CD4-positive, alpha-beta memory T cell (primary cell): ENCODE data around the gene PARD3B. TPM values are rescaled to one million over a fixed set of nuclear protein-coding genes. Genes with fewer than 3 reads are reported as not detected.

Source experiments
- CTCF ChIA-PET: fragments of 350-600 bp; sonication (Branson Sonifier 250); formaldehyde crosslinking; loops from one replicate; lab custom pipeline; 2021; ENCODE audit warnings: inconsistent platforms; ENCODE audit not compliant: partially characterized antibody; lab: Charles Lee
- POLR2A ChIA-PET: fragments of 350-600 bp; sonication (Branson Sonifier 250); formaldehyde crosslinking; loops from one replicate; lab custom pipeline; 2021; ENCODE audit not compliant: partially characterized antibody; lab: Charles Lee
- DNase-seq, 5 donors: peaks; one replicate each; pipeline versions ENCODE4 v3.0.0 to v3.0.0-alpha.2; 2020 to 2022; ENCODE audit warnings: mixed read lengths in 1 of 5
- H3K27ac ChIP-seq: one replicate; pipeline ENCODE4 v1.7.0; 2013; ENCODE audit warnings: low read depth, low read length
- H3K27me3 ChIP-seq: 2 replicates; pipeline ENCODE4 v1.7.0; 2013; ENCODE audit warnings: mild to moderate bottlenecking, low read length, moderate library complexity; ENCODE audit not compliant: insufficient read depth
- H3K36me3 ChIP-seq: 2 replicates; pipeline ENCODE4 v1.7.0; 2013; ENCODE audit warnings: mild to moderate bottlenecking, low read length, moderate library complexity; ENCODE audit not compliant: insufficient read depth
- H3K4me1 ChIP-seq: 2 replicates; pipeline ENCODE4 v1.7.0; 2013; ENCODE audit warnings: mild to moderate bottlenecking, low read length, moderate library complexity; ENCODE audit not compliant: insufficient read depth
- H3K4me3 ChIP-seq, 2 donors: one replicate each; pipeline ENCODE4 v1.7.0; 2013; ENCODE audit warnings: low read length in 2 of 2, mild to moderate bottlenecking in 1 of 2
- H3K9me3 ChIP-seq, 2 donors: one replicate each; pipeline ENCODE4 v1.7.0; 2013; ENCODE audit warnings: low read length in 2 of 2, control low read depth in 1 of 2; ENCODE audit not compliant: control insufficient read depth in 1 of 2
- H3K27ac Mint-ChIP-seq, 7 donors: one replicate each; pipeline ENCODE4 v1.8.0; 2020 to 2021; ENCODE audit warnings: mixed read lengths in 7 of 7, mild to moderate bottlenecking in 6 of 7, inconsistent platforms in 3 of 7, moderate library complexity in 3 of 7
- H3K27me3 Mint-ChIP-seq, 2 donors: one replicate each; pipeline ENCODE4 v1.8.0; 2020 to 2021; ENCODE audit warnings: mixed read lengths in 2 of 2
- H3K36me3 Mint-ChIP-seq, 2 donors: one replicate each; pipeline ENCODE4 v1.8.0; 2020 to 2021; ENCODE audit warnings: mixed read lengths in 2 of 2, inconsistent platforms in 1 of 2, mild to moderate bottlenecking in 1 of 2
- H3K4me1 Mint-ChIP-seq, 4 donors: one replicate each; pipeline ENCODE4 v1.8.0; 2020 to 2021; ENCODE audit warnings: mixed read lengths in 4 of 4, mild to moderate bottlenecking in 1 of 4
- H3K4me3 Mint-ChIP-seq, 8 donors: one replicate each; pipeline ENCODE4 v1.8.0; 2020 to 2021; ENCODE audit warnings: mixed read lengths in 8 of 8, mild to moderate bottlenecking in 7 of 8, moderate library complexity in 6 of 8, inconsistent platforms in 3 of 8
- H3K9me3 Mint-ChIP-seq, 8 donors: one replicate each; pipeline ENCODE4 v1.8.0; 2020 to 2021; ENCODE audit warnings: mixed read lengths in 8 of 8, mild to moderate bottlenecking in 5 of 8, inconsistent platforms in 3 of 8, moderate library complexity in 1 of 8
- intact Hi-C: fragments of 100-400 bp; cut with micrococcal nuclease; formaldehyde crosslinking; loops from one replicate; pipeline ENCODE4 v1.15.1; 2023
- polyA plus RNA-seq, 2 donors: library from polyadenylated mRNA; unstranded; fragments of 300-500 nt; fragmentation: Illumina TruSeq; gene quantifications; one replicate each; pipeline ENCODE4 v1.2.3, GENCODE V29; 2021
- total RNA-seq, 2 experiments: library from RNA; stranded (reverse); gene quantifications; one replicate each; pipeline ENCODE4 v1.2.3, GENCODE V29; 2021

PARD3B gene
- total and polyA plus RNA-seq, 4 experiments from 2014 or later = 0.44 to 1.3 (median 1.2) TPM; not detected in 1

GRCh38 chr2:205655779-205656456 is 1110.6 kb downstream of the PARD3B start:
- H3K4me1 Mint-ChIP-seq = peaks cover 4 to 11% (median 9%) of the 10 kb centered on the region in 4 donors
- H3K4me3 Mint-ChIP-seq = no peak overlapping the region
- peaks cover 6% of the 10 kb centered on the region for H3K4me1 ChIP-seq
- no peaks in the 10 kb centered on the region for H3K27me3 ChIP-seq
- H3K27me3 Mint-ChIP-seq = peaks cover 4 to 5% of the 10 kb centered on the region in 2 donors
- H3K27ac Mint-ChIP-seq = no peak overlapping the region
- ChIA-PET CTCF (interaction anchor here (1.4 kb wide), 1 partner anchor 18 kb away, joined by 4 read pairs; no protein-coding TSS in a partner anchor), POLR2A (no interaction called here)
- H3K36me3 Mint-ChIP-seq = no peaks in the 10 kb centered on the region
- H3K9me3 Mint-ChIP-seq = no peaks in the 10 kb centered on the region
- H3K9me3 ChIP-seq = no peaks in the 10 kb centered on the region
- no peak for DNase-seq
- no peak overlapping the region for H3K27ac ChIP-seq
- intact Hi-C loops = no loop called here
- H3K36me3 ChIP-seq = no peaks in the 10 kb centered on the region
- no peak overlapping the region for H3K4me3 ChIP-seq

GRCh38 chr2:205656461-205656860 is 1111.2 kb downstream of the PARD3B start:
- Histone ChIP-seq H3K27ac (no peak overlapping the region), H3K4me3 (no peak overlapping the region), H3K36me3 (no peaks in the 10 kb centered on the region), H3K4me1 (peaks cover 9% of the 10 kb centered on the region), H3K9me3 (no peaks in the 10 kb centered on the region), H3K27me3 (no peaks in the 10 kb centered on the region)
- H3K4me1 Mint-ChIP-seq = peaks cover 6 to 16% (median 13%) of the 10 kb centered on the region in 4 donors
- no peaks in the 10 kb centered on the region for H3K36me3 Mint-ChIP-seq
- POLR2A ChIA-PET = no interaction called here
- H3K27me3 Mint-ChIP-seq = peaks cover 4 to 5% of the 10 kb centered on the region in 2 donors
- H3K9me3 Mint-ChIP-seq = no peaks in the 10 kb centered on the region
- intact Hi-C loops = no loop called here
- no peak for DNase-seq
- CTCF ChIA-PET = interaction anchor here (1.4 kb wide), 1 partner anchor 18 kb away, joined by 4 read pairs; no protein-coding TSS in a partner anchor
- no peak overlapping the region for H3K4me3 Mint-ChIP-seq
- H3K27ac Mint-ChIP-seq = no peak overlapping the region

DNA sequence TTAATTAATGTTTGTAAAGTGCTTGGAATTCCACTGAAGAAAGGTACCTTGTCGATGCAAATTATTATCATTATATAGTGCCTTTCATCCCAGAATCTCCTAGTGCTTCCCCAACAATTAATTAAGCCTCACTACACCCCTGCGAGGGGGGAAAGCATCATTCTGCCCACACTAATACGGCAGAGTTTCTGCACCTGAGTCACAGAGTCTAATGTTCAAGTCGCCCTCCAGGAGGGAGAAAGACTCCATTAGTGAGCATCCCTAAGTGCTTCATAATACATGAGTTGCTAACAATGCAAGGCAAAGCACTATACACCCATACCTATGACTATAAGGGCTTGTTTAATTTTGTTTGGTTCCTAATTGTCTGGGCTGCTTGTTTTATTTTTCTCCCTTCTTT is 1111.7 kb downstream of the PARD3B start:
- Histone ChIP-seq H3K27me3 (no peaks in the 10 kb centered on the region), H3K4me3 (no peak overlapping the region), H3K36me3 (no peaks in the 10 kb centered on the region), H3K9me3 (no peaks in the 10 kb centered on the region), H3K27ac (no peak overlapping the region), H3K4me1 (peaks cover 9% of the 10 kb centered on the region)
- Mint-ChIP-seq H3K4me3 (no peak overlapping the region), H3K36me3 (no peaks in the 10 kb centered on the region), H3K27ac (no peak overlapping the region), H3K27me3 (peaks cover 4 to 5% of the 10 kb centered on the region in 2 donors), H3K9me3 (no peaks in the 10 kb centered on the region), H3K4me1 (peaks cover 6 to 18% (median 14%) of the 10 kb centered on the region in 4 donors)
- ChIA-PET POLR2A (no interaction called here), CTCF (no interaction called here)
- intact Hi-C loops = no loop called here
- no peak for DNase-seq

- Histone ChIP-seq H3K4me1 (peaks cover 9% of the 10 kb centered on the region), H3K27me3 (no peaks in the 10 kb centered on the region), H3K27ac (no peak overlapping the region), H3K9me3 (no peaks in the 10 kb centered on the region), H3K36me3 (no peaks in the 10 kb centered on the region), H3K4me3 (no peak overlapping the region)
- ChIA-PET CTCF (no interaction called here), POLR2A (no interaction called here)
- Mint-ChIP-seq H3K27ac (no peak overlapping the region), H3K27me3 (peaks cover 4 to 5% of the 10 kb centered on the region in 2 donors), H3K9me3 (no peaks in the 10 kb centered on the region), H3K4me3 (no peak overlapping the region), H3K4me1 (peaks cover 6 to 18% (median 14%) of the 10 kb centered on the region in 4 donors), H3K36me3 (no peaks in the 10 kb centered on the region)
- intact Hi-C loops = no loop called here
- no peak for DNase-seq
These were observed 1112.3 kb downstream of the PARD3B start for GRCh38 chr2:205657579-205657978.

DNA sequence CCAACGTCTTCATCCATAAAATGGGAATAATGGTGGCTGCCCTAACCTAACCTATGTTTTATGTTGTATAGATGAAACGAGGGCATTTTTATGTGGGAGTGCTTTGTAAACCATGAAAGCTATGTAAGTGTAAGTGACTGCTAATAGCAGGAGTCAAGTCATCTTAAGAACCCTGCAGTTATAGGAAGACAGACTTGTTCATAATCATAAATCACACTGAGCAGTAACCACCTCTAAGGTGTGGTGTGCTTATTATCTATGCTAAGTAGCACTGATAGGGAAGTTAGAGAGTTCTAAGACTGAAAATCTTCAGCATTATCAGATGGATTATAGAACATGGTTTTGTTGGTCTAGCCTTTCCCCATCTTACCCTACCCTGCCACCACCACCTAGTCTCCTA is 1112.8 kb downstream of the PARD3B start:
- Mint-ChIP-seq H3K4me3 (no peak overlapping the region), H3K9me3 (no peaks in the 10 kb centered on the region), H3K36me3 (no peaks in the 10 kb centered on the region), H3K4me1 (peaks cover 6 to 18% (median 14%) of the 10 kb centered on the region in 4 donors), H3K27me3 (peaks cover 4 to 5% of the 10 kb centered on the region in 2 donors), H3K27ac (no peak overlapping the region)
- Histone ChIP-seq H3K4me1 (peaks cover 9% of the 10 kb centered on the region), H3K27ac (no peak overlapping the region), H3K27me3 (no peaks in the 10 kb centered on the region), H3K9me3 (no peaks in the 10 kb centered on the region), H3K4me3 (no peak overlapping the region), H3K36me3 (no peaks in the 10 kb centered on the region)
- intact Hi-C loops = no loop called here
- DNase-seq = no peak
- ChIA-PET CTCF (no interaction called here), POLR2A (no interaction called here)

GRCh38 chr2:205658572-205658971 is 1113.3 kb downstream of the PARD3B start:
- Histone ChIP-seq H3K9me3 (no peaks in the 10 kb centered on the region), H3K36me3 (no peaks in the 10 kb centered on the region), H3K4me3 (no peak overlapping the region), H3K27me3 (no peaks in the 10 kb centered on the region), H3K4me1 (peaks cover 9% of the 10 kb centered on the region), H3K27ac (no peak overlapping the region)
- CTCF ChIA-PET = interaction anchor here (4.9 kb wide), 1 partner anchor 20 kb away, joined by 15 read pairs; no protein-coding TSS in a partner anchor
- no peak overlapping the region for H3K4me3 Mint-ChIP-seq
- H3K36me3 Mint-ChIP-seq = no peaks in the 10 kb centered on the region
- intact Hi-C loops = no loop called here
- POLR2A ChIA-PET = no interaction called here
- H3K27me3 Mint-ChIP-seq = peaks cover 4 to 5% of the 10 kb centered on the region in 2 donors
- no peaks in the 10 kb centered on the region for H3K9me3 Mint-ChIP-seq
- H3K4me1 Mint-ChIP-seq = peaks cover 6 to 18% (median 14%) of the 10 kb centered on the region in 4 donors
- no peak overlapping the region for H3K27ac Mint-ChIP-seq
- DNase-seq = no peak

- Mint-ChIP-seq H3K27me3 (peaks cover 4 to 5% of the 10 kb centered on the region in 2 donors), H3K4me1 (peaks cover 6 to 21% (median 15%) of the 10 kb centered on the region in 4 donors), H3K36me3 (no peaks in the 10 kb centered on the region), H3K9me3 (peaks cover 0 to 2% (median 0%) of the 10 kb centered on the region in 8 donors), H3K27ac (no peak overlapping the region), H3K4me3 (peak overlapping the region in 1 of 8 donors; percentile 13)
- Histone ChIP-seq H3K27ac (no peak overlapping the region), H3K4me1 (peaks cover 9% of the 10 kb centered on the region), H3K4me3 (no peak overlapping the region), H3K9me3 (no peaks in the 10 kb centered on the region), H3K27me3 (no peaks in the 10 kb centered on the region), H3K36me3 (no peaks in the 10 kb centered on the region)
- ChIA-PET CTCF (interaction anchor here (1.2 to 4.9 kb wide), 2 partner anchors 10 to 19 kb away, joined by 3 to 15 read pairs; no protein-coding TSS in a partner anchor), POLR2A (no interaction called here)
- DNase-seq = no peak
- intact Hi-C loops = no loop called here
These were observed 1114.6 kb downstream of the PARD3B start for GRCh38 chr2:205659922-205660321.
